ENCODE results near the gene DCDC2C. TPM values are rescaled to one million over a fixed set of nuclear protein-coding genes. Genes with fewer than 3 reads are reported as not detected.

Gene DCDC2C
- total RNA-seq, 1 donor from 2014 or later: not detected

GRCh38 chr2:3725458-3726250 lies 22.3 kb downstream of the DCDC2C start:
- peaks cover 4% of the 10 kb centered on the region for H3K4me1 Mint-ChIP-seq (ENCODE audit: low read depth)

GRCh38 chr2:3726511-3726910 lies 23.1 kb downstream of the DCDC2C start:
- Mint-ChIP-seq H3K4me3 (ENCODE audit: low read depth) (no peak overlapping the region), H3K4me1 (ENCODE audit: low read depth) (peaks cover 4% of the 10 kb centered on the region), H3K36me3 (ENCODE audit: insufficient read depth) (no peaks in the 10 kb centered on the region), H3K27me3 (peaks cover 49% of the 10 kb centered on the region), H3K27ac (no peak overlapping the region), H3K9me3 (ENCODE audit: low read depth) (peaks cover 4% of the 10 kb centered on the region)
- TF ChIP-seq CTCF (IDR thresholded peaks at IDR 0.05; ENCODE audit: unreplicated experiment): no peak
- DNase-seq (ENCODE audit: low spot score, unreplicated experiment): no peak

More at GRCh38 chr2:3725458-3726250, 22.3 kb downstream of the DCDC2C start:
- no peak for TF ChIP-seq CTCF (IDR thresholded peaks at IDR 0.05; ENCODE audit: unreplicated experiment)
- Mint-ChIP-seq H3K9me3 (ENCODE audit: low read depth) (peaks cover 12% of the 10 kb centered on the region), H3K36me3 (ENCODE audit: insufficient read depth) (peaks cover 1% of the 10 kb centered on the region), H3K27ac (no peak overlapping the region), H3K27me3 (peaks cover 53% of the 10 kb centered on the region), H3K4me3 (ENCODE audit: low read depth) (no peak overlapping the region)
- no peak for DNase-seq (ENCODE audit: low spot score, unreplicated experiment)

- H3K4me1 Mint-ChIP-seq (ENCODE audit: low read depth): peaks cover 4% of the 10 kb centered on the region
- H3K9me3 Mint-ChIP-seq (ENCODE audit: low read depth): no peaks in the 10 kb centered on the region
- DNase-seq (ENCODE audit: low spot score, unreplicated experiment): no peak
- H3K27me3 Mint-ChIP-seq: peaks cover 51% of the 10 kb centered on the region
- H3K27ac Mint-ChIP-seq: no peak overlapping the region
- H3K4me3 Mint-ChIP-seq (ENCODE audit: low read depth): peak overlapping the region; percentile 2
- H3K36me3 Mint-ChIP-seq (ENCODE audit: insufficient read depth): no peaks in the 10 kb centered on the region
- no peak for TF ChIP-seq CTCF (IDR thresholded peaks at IDR 0.05; ENCODE audit: unreplicated experiment)
Measured at GRCh38 chr2:3727397-3728045, 24.1 kb downstream of the DCDC2C start.

- TF ChIP-seq CTCF (IDR thresholded peaks at IDR 0.05; ENCODE audit: unreplicated experiment): peak; percentile 72
- peaks cover 4% of the 10 kb centered on the region for H3K4me1 Mint-ChIP-seq (ENCODE audit: low read depth)
- H3K9me3 Mint-ChIP-seq (ENCODE audit: low read depth): no peaks in the 10 kb centered on the region
- H3K4me3 Mint-ChIP-seq (ENCODE audit: low read depth): peak overlapping the region; percentile 2
- H3K27me3 Mint-ChIP-seq: peaks cover 46% of the 10 kb centered on the region
- H3K36me3 Mint-ChIP-seq (ENCODE audit: insufficient read depth): no peaks in the 10 kb centered on the region
- no peak for DNase-seq (ENCODE audit: low spot score, unreplicated experiment)
- H3K27ac Mint-ChIP-seq: no peak overlapping the region
Measured at GRCh38 chr2:3728104-3729054, 25.0 kb downstream of the DCDC2C start.

GRCh38 chr2:3729055-3729448 lies 25.7 kb downstream of the DCDC2C start:
- Mint-ChIP-seq H3K4me3 (ENCODE audit: low read depth) (no peak overlapping the region), H3K4me1 (ENCODE audit: low read depth) (peaks cover 4% of the 10 kb centered on the region), H3K27ac (no peak overlapping the region), H3K36me3 (ENCODE audit: insufficient read depth) (no peaks in the 10 kb centered on the region), H3K27me3 (peaks cover 42% of the 10 kb centered on the region), H3K9me3 (ENCODE audit: low read depth) (no peaks in the 10 kb centered on the region)
- TF ChIP-seq CTCF (IDR thresholded peaks at IDR 0.05; ENCODE audit: unreplicated experiment): no peak
- no peak for DNase-seq (ENCODE audit: low spot score, unreplicated experiment)
